Body of pancreas (tissue), 4 donors: ENCODE results near the gene TBL1XR1.

Source experiments
- CTCF ChIP-seq, 7 experiments: fragments of 450-650 bp in 4 of 7; fragments of 200-600 bp in 3 of 7; sonication (generic) in 3 of 7; IDR thresholded peaks; one replicate each; pipeline ENCODE4 v1.5.1; 2016 to 2019; ENCODE audit warnings: antibody characterized with exemption in 7 of 7
- POLR2A ChIP-seq, 3 donors: fragments of 450-650 bp; IDR thresholded peaks; one replicate each; pipeline ENCODE4 v1.6.1; 2016; ENCODE audit warnings: antibody characterized with exemption in 3 of 3, mild to moderate bottlenecking in 2 of 3

- TF ChIP-seq POLR2A (IDR thresholded peaks at IDR 0.05) (no peak), CTCF (IDR thresholded peaks at IDR 0.05) (no peak)
Measured at GRCh38 chr3:177141899-177142646, 55.2 kb downstream of the TBL1XR1 start.
